ENCODE results near the gene SPEM1.
A peak's percentile ranks its signal among the peaks of the same experiment; 100 is the strongest.

Gene SPEM1

DNA sequence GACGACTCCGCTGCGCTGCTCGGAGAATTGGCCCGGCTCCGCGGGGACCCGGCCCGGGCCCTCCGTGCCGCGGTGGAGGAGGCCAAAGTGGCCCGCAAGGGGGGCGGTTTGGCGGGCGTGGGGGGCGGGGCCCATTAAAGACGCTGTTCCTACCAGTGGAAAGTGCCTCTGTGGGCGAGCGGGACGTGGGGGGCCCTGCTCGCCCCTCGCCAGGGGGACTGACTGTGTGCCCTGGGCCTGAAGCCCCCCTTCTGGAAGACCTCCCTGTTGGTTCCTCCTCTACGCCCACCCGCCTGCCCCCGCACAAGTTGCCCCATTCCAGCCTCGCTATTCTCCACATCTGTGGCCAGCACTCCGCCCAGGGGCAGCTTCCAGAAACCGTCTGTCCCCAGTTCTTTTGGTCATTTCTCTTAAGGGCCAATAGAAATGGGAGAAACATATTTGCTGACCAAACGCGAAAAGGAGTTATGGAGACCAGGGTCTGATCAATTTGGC, 17.3 kb downstream of the SPEM1 start:
- DNase-seq (ENCODE audit: low spot score), result no peak
- TF ChIP-seq, protein P1, sequence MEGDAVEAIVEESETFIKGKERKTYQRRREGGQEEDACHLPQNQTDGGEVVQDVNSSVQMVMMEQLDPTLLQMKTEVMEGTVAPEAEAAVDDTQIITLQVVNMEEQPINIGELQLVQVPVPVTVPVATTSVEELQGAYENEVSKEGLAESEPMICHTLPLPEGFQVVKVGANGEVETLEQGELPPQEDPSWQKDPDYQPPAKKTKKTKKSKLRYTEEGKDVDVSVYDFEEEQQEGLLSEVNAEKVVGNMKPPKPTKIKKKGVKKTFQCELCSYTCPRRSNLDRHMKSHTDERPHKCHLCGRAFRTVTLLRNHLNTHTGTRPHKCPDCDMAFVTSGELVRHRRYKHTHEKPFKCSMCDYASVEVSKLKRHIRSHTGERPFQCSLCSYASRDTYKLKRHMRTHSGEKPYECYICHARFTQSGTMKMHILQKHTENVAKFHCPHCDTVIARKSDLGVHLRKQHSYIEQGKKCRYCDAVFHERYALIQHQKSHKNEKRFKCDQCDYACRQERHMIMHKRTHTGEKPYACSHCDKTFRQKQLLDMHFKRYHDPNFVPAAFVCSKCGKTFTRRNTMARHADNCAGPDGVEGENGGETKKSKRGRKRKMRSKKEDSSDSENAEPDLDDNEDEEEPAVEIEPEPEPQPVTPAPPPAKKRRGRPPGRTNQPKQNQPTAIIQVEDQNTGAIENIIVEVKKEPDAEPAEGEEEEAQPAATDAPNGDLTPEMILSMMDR (conservative IDR thresholded peaks at IDR 0.05; ENCODE audit: low read depth), result no peak; the same call in 1 of the 2 replicates
- H3K27ac ChIP-seq, result peak overlapping the region; percentile 92
- CTCF ChIA-PET, result interaction anchor here (0.6 to 4.3 kb wide), 23 partner anchors 15 to 199 kb away, joined by 3 to 28 read pairs (median 5); partner anchors contain the start of genes SENP3, SOX15, TMEM256 and TNFSF13
- POLR2A ChIA-PET (ENCODE audit: low non-redundant PET), result interaction anchor here (0.6 to 1.1 kb wide), 3 partner anchors 29 to 48 kb away, joined by 3 to 4 read pairs (median 4); no protein-coding TSS in a partner anchor

DNA sequence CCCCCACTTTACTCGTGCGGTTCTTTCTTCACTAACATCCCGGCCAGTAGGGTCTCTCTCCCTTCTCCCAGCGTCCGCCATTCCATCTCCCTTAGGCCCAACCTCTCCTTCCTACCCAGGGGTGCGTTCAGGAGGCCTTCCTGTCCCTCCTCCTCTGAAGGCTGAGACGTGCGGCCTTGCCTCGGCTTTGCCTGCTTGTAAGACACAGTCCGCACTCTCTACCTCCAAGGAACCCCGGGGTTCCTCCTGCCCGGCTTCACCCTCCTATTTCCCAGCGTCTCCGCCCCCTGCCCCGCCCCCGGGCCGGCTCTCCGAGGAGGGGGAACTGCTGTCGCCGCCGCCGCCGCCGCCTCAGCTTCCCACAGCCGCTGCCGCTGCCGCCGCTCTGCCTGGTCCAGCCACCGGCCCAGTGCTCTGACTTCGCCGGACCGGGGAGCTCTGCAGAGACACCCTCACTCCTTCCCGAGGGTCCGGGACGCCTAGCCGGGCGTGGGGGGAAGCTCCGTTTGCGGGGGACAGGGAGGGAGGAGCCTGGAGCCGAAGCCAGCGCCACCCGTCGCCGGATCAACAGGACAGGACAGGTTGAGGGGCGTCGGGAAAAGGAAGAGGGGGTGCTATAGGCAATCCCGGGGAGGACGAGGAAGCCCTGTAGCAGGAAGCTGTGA, 18.0 kb downstream of the SPEM1 start:
- POLR2A ChIA-PET (ENCODE audit: low non-redundant PET), result interaction anchor here (0.6 to 1.1 kb wide), 3 partner anchors 29 to 115 kb away, joined by 3 to 4 read pairs (median 3); no protein-coding TSS in a partner anchor
- CTCF ChIA-PET, result interaction anchor here (0.6 to 4.3 kb wide), 4 partner anchors 41 to 125 kb away, joined by 3 to 28 read pairs (median 8); partner anchors contain the start of genes SENP3 and ZBTB4
- H3K27ac ChIP-seq, result peak overlapping the region; percentile 92
- TF ChIP-seq, protein P1 (conservative IDR thresholded peaks at IDR 0.05; ENCODE audit: low read depth), result no peak
- no peak for DNase-seq (ENCODE audit: low spot score)

GRCh38 chr17:7438656-7439460, 18.7 kb downstream of the SPEM1 start:
- ChIA-PET POLR2A (ENCODE audit: low non-redundant PET) (interaction anchor here (0.6 to 1.1 kb wide), 2 partner anchors 46 to 114 kb away, joined by 3 to 4 read pairs; no protein-coding TSS in a partner anchor), CTCF (interaction anchor here (0.6 to 4.3 kb wide), 2 partner anchors 89 to 122 kb away, joined by 3 to 28 read pairs; partner anchors contain the start of gene SENP3)
- DNase-seq (ENCODE audit: low spot score), result no peak
- TF ChIP-seq, protein P1 (conservative IDR thresholded peaks at IDR 0.05; ENCODE audit: low read depth), result no peak
- peak overlapping the region; percentile 92 for H3K27ac ChIP-seq

GRCh38 chr17:7439462-7440112, 19.5 kb downstream of the SPEM1 start, which contains the start of gene FGF11:
TSS of gene FGF11 (plus strand) at chr17:7439512. CDS start at chr17:7439621, 109 bp downstream.
- TF ChIP-seq, protein P1 (conservative IDR thresholded peaks at IDR 0.05; ENCODE audit: low read depth), result no peak
- peak within 1 kb of the TSS; percentile 92 for H3K27ac ChIP-seq
- ChIA-PET CTCF (interaction anchor here (0.6 to 4.3 kb wide), 3 partner anchors 36 to 121 kb away, joined by 3 to 28 read pairs (median 5); partner anchors contain the start of gene SENP3), POLR2A (ENCODE audit: low non-redundant PET) (interaction anchor here (0.7 kb wide), 1 partner anchor 16 kb away, joined by 3 read pairs; no protein-coding TSS in a partner anchor)
- DNase-seq (ENCODE audit: low spot score), result no peak

GRCh38 chr17:7440113-7440833, 20.1 kb downstream of the SPEM1 start:
- TF ChIP-seq, protein P1 (conservative IDR thresholded peaks at IDR 0.05; ENCODE audit: low read depth), result no peak
- no peak for DNase-seq (ENCODE audit: low spot score)
- H3K27ac ChIP-seq, result peak overlapping the region; percentile 84
- CTCF ChIA-PET, result interaction anchor here (0.6 to 4.3 kb wide), 5 partner anchors 36 to 121 kb away, joined by 3 to 28 read pairs (median 4); partner anchors contain the start of gene SENP3
- POLR2A ChIA-PET (ENCODE audit: low non-redundant PET), result interaction anchor here (0.7 to 0.8 kb wide), 4 partner anchors 11 to 63 kb away, joined by 3 to 4 read pairs (median 3); no protein-coding TSS in a partner anchor
